Vagina (tissue), 2 donors: ENCODE data around the gene CSH2. TPM values are rescaled to one million over a fixed set of nuclear protein-coding genes. Genes with fewer than 3 reads are reported as not detected.
"Not testable (repeated sequence)": the region's sequence is repeated elsewhere in the genome, so short reads cannot be mapped to it uniquely, and the experiment has no call there.

Experiments used
- DNase-seq, 2 donors: peaks; one replicate each; pipeline ENCODE4 v3.0.0-alpha.2; 2017; ENCODE audit errors: extremely low spot score in 2 of 2
- H3K27ac ChIP-seq: fragments of 200-600 bp; sonication (generic); one replicate; pipeline ENCODE4 v1.5.1; 2019
- H3K27me3 ChIP-seq: fragments of 200-600 bp; sonication (generic); one replicate; pipeline ENCODE4 v1.5.1; 2019
- H3K36me3 ChIP-seq, 2 donors: fragments of 200-600 bp; sonication (generic); one replicate each; pipeline ENCODE4 v1.5.1; 2017 to 2019
- H3K4me1 ChIP-seq: fragments of 200-600 bp; sonication (generic); one replicate; pipeline ENCODE4 v1.5.1; 2019
- H3K4me3 ChIP-seq, 2 donors: fragments of 200-600 bp; sonication (generic); 1 replicate in 1 of 2; 2 replicates in 1 of 2; pipeline ENCODE4 v1.5.1; 2016 to 2019
- H3K9me3 ChIP-seq: fragments of 200-600 bp; sonication (generic); one replicate; pipeline ENCODE4 v1.5.1; 2019
- POLR2A ChIP-seq, 2 donors: fragments of 450-650 bp; IDR thresholded peaks; one replicate each; pipeline ENCODE4 v1.6.1; 2017; ENCODE audit warnings: antibody characterized with exemption in 2 of 2, mild to moderate bottlenecking in 2 of 2, moderate library complexity in 2 of 2
- POLR2AphosphoS5 ChIP-seq, 2 donors: sonication (generic); formaldehyde crosslinking; IDR thresholded peaks; one replicate each; pipeline ENCODE4 v1.9.0; 2017; ENCODE audit warnings: antibody characterized with exemption in 2 of 2, mild to moderate bottlenecking in 2 of 2, low read depth in 1 of 2; ENCODE audit not compliant: insufficient read depth in 1 of 2
- intact Hi-C: fragments of 100-400 bp; cut with DNase I; formaldehyde crosslinking; loops from one replicate; pipeline ENCODE4 v1.15.1; 2023
- total RNA-seq: library from RNA; depleted of rRNA; stranded (reverse); fragments of >200 nt; gene quantifications from one replicate; pipeline ENCODE4 v1.2.3, GENCODE V29; 2016
- TF ChIP-seq, protein P1 (sequence below), 3 experiments: fragments of 450-650 bp in 2 of 3; fragments of 200-600 bp in 1 of 3; sonication (generic) in 1 of 3; IDR thresholded peaks; one replicate each; pipeline ENCODE4 v1.5.1; 2017 to 2019; ENCODE audit warnings: antibody characterized with exemption in 3 of 3, mild to moderate bottlenecking in 2 of 3, moderate library complexity in 2 of 3

CSH2 gene
- total RNA-seq: not detected

DNA sequence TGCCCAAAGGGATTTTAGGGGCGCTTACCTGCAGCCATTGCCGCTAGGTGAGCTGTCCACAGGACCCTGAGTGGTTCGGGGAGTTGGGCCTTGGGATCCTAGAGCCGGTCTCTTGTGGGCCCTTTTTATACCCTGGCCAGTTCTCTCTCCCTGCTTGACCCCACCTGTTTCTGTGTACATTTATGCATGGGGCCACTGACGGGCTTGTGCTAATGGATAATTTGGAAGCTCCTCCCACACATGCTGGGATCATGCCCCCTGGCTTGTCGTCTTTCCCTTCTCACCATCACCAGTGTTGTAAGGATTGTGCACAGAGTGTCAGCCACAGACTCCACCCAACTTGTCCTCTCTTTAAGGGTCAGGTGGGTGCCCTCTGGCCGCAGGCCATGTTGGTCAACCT, at the start of gene CSH2:
TSS of gene CSH2 (minus strand) at position 101 of the 400 bp plus-strand sequence. CDS start at position 38, 63 bp downstream.
- DNase-seq, H3K9me3 ChIP-seq, intact Hi-C loops, H3K27me3 ChIP-seq, H3K4me1 ChIP-seq, H3K36me3 ChIP-seq, H3K4me3 ChIP-seq, H3K27ac ChIP-seq: not testable (repeated sequence)

DNA sequence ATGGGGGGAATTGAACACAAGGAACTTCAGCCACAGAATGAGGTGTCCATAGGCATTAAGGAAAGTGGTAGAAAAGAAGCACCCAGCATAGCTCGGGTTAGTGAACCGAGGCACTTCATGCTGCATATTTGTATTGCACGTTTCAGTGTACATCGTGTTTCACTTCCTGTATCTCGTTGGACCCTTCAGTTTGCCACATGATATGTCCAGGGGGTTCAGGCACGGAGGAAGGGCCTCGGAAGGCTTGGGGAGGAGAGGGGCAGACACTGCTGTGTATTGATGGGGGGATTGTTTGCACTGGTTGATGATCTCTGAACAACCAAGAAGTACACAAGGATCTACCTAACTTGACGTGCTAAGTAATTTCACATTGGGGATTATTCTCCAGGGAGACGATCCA, 48.9 kb upstream of the CSH2 start:
- H3K9me3 ChIP-seq, DNase-seq, H3K4me3 ChIP-seq, H3K36me3 ChIP-seq, H3K27me3 ChIP-seq, H3K27ac ChIP-seq, intact Hi-C loops, H3K4me1 ChIP-seq: not testable (repeated sequence)

DNA sequence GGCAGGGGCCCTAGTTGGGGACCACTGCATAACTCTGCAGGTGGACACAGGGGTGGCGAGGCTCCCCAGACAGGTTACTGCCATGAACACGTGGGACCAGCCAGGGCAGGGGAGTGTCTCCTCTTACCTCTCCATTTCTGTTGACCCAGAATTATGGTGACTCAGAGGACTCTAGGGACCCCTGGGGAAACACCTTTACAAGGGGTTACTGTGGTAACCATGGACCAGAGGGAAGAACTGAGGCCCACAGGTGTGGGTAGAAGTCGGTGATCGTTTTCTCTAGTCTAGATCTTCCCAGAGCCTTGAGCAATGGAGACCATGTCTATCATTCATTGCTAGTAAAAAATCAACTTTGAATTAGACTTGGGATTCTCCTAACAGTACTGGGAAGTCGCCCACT, 47.3 kb upstream of the CSH2 start:
- DNase-seq, H3K4me3 ChIP-seq, H3K27ac ChIP-seq, H3K27me3 ChIP-seq, H3K9me3 ChIP-seq, intact Hi-C loops, H3K4me1 ChIP-seq, H3K36me3 ChIP-seq: not testable (repeated sequence)

DNA sequence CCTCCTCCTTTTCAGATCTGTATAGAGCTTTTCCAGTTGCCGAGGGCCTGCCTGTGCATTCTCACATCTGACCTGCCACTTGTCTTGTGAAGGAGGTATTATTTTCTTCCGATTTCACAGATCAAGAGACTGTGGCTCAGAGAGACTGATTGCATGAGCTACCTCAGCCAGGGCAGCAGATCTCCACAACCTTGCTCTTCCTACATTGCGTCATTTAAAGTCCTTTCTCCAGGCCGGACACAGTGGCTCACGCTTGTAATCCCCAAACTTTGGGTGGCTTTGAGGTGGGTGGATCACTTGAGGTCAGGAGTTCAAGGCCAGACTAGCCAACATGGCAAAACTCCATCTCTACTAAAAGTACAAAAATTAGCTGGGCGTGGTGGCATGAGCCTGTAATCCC, 46.6 kb upstream of the CSH2 start:
- H3K27me3 ChIP-seq, H3K4me3 ChIP-seq, H3K36me3 ChIP-seq, H3K9me3 ChIP-seq, intact Hi-C loops, DNase-seq, H3K27ac ChIP-seq, H3K4me1 ChIP-seq: not testable (repeated sequence)

DNA sequence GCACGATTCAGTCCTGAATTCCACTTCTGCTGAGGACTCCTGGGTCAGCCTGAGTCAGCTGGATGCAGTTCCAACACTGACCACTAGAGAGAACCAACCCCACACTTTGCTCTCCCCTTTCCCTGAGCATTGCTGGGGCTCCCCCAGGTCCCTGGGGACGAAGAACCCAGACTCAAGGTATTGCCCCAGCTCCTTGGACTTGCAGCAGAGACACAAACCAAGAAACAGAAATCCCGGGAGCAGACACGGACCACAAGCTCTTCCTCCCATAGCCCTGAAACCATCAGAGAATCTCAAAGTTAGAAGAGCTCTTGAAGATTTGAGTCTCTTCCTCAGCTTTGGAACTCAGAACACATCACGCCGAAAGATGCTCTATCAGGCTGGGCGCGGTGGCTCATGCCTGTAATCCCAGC, 45.8 kb upstream of the CSH2 start:
- intact Hi-C loops: loop anchor here (10.0 kb wide), 2 partner anchors 105 to 215 kb away; partner anchors contain the start of genes ERN1 and ICAM2
- no peak for DNase-seq

DNA sequence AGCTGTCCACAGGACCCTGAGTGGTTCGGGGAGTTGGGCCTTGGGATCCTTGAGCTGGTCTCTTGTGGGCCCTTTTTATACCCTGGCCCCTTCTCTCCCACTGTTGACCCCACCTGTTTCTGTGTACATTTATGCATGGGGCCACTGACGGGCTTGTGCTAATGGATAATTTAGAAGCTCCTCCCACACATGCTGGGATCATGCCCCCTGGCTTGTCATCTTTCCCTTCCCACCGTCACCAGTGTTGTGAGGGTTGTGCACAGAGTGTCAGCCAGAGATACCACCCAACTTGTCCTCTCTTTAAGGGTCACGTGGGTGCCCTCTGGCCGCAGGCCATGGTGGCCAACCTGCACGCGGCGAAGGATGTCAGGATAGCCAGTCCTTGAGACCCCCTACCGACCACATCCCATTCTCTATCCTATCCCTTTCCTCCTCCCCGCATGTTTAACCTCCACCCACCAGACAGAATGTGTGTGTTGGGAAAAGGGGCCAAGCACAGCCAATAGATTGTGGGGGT, 45.4 kb upstream of the CSH2 start, which contains the start of gene GH1:
TSS of gene GH1 (minus strand) at position 51 of the 517 bp plus-strand sequence. CDS start 63 bp downstream, outside the sequence.
- DNase-seq, H3K27ac ChIP-seq, H3K27me3 ChIP-seq, H3K4me3 ChIP-seq, H3K9me3 ChIP-seq, H3K36me3 ChIP-seq, H3K4me1 ChIP-seq: not testable (repeated sequence)
- intact Hi-C loops: loop anchor here (10.0 kb wide), 2 partner anchors 106 to 216 kb away; partner anchors contain the start of genes ERN1 and ICAM2

More for the DNA sequence above, 45.8 kb upstream of the CSH2 start:
- Histone ChIP-seq H3K36me3 (no peaks in the 10 kb centered on the region), H3K27me3 (no peaks in the 10 kb centered on the region), H3K4me1 (no peaks in the 10 kb centered on the region), H3K4me3 (no peak overlapping the region), H3K9me3 (no peaks in the 10 kb centered on the region), H3K27ac (no peak overlapping the region)
- TF ChIP-seq POLR2AphosphoS5 (IDR thresholded peaks at IDR 0.05; ENCODE audit: insufficient read depth in 1 of 2, low read depth in 1 of 2): no peak
- TF ChIP-seq, protein P1, sequence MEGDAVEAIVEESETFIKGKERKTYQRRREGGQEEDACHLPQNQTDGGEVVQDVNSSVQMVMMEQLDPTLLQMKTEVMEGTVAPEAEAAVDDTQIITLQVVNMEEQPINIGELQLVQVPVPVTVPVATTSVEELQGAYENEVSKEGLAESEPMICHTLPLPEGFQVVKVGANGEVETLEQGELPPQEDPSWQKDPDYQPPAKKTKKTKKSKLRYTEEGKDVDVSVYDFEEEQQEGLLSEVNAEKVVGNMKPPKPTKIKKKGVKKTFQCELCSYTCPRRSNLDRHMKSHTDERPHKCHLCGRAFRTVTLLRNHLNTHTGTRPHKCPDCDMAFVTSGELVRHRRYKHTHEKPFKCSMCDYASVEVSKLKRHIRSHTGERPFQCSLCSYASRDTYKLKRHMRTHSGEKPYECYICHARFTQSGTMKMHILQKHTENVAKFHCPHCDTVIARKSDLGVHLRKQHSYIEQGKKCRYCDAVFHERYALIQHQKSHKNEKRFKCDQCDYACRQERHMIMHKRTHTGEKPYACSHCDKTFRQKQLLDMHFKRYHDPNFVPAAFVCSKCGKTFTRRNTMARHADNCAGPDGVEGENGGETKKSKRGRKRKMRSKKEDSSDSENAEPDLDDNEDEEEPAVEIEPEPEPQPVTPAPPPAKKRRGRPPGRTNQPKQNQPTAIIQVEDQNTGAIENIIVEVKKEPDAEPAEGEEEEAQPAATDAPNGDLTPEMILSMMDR (IDR thresholded peaks at IDR 0.05): peak; percentile 92 to 95 (median 93)
- no peak for TF ChIP-seq POLR2A (IDR thresholded peaks at IDR 0.05)

DNA sequence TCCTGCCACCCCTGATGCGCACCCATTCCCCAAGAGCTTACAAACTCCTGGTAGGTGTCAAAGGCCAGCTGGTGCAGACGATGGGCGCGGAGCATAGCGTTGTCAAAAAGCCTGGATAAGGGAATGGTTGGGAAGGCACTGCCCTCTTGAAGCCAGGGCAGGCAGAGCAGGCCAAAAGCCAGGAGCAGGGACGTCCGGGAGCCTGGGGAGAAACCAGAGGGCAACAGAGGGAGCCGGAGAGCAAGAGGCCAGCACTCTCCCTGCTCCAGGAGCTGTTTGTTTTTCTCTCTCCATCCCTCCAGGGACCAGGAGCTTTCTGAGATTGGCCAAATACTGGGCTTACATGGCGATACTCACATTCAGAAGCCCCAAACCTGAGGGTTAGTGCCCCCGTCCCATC, 44.8 kb upstream of the CSH2 start:
- H3K4me3 ChIP-seq: no peak overlapping the region
- no peaks in the 10 kb centered on the region for H3K9me3 ChIP-seq
- no peak for DNase-seq
- no peaks in the 10 kb centered on the region for H3K4me1 ChIP-seq
- H3K27me3 ChIP-seq: no peaks in the 10 kb centered on the region
- no peaks in the 10 kb centered on the region for H3K36me3 ChIP-seq
- intact Hi-C loops: loop anchor here (10.0 kb wide), 2 partner anchors 106 to 216 kb away; partner anchors contain the start of genes ERN1 and ICAM2
- TF ChIP-seq POLR2A (IDR thresholded peaks at IDR 0.05) (no peak), POLR2AphosphoS5 (IDR thresholded peaks at IDR 0.05; ENCODE audit: insufficient read depth in 1 of 2, low read depth in 1 of 2) (no peak)
- TF ChIP-seq, protein P1 (IDR thresholded peaks at IDR 0.05): no peak
- no peak overlapping the region for H3K27ac ChIP-seq
